ENCODE measurements around the gene RCCD1.

Gene RCCD1

DNA sequence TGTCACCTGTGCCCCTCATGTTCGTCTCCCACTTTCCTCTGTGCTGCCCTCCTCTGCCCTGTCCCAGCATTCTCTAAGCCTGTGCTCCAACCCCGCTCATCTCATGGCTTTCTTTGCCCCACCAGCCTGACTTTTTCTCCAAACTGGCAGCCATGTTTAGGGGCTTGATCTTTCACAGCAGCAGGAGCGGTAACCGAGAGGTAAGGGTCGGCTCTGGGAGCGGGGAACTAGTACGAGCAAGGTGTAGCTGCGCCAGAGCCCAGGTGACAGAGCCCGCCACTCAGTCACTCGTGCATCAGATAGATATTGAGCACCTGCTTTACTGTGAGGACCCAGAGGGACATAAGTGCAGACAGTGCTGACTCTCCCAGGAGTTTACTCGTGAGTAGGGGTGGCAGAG is 38.2 kb upstream of the RCCD1 start:
- H3K9me3 ChIP-seq (ENCODE audit: insufficient read depth, low read depth, low read length), result no peaks in the 10 kb centered on the region
- no peak overlapping the region for H3K9ac ChIP-seq (ENCODE audit: low read length)
- H3K79me2 ChIP-seq (ENCODE audit: control insufficient read depth, insufficient read depth, low read length, poor library complexity), result no peaks in the 10 kb centered on the region
- no peak overlapping the region for H3K23ac ChIP-seq (ENCODE audit: low read length)
- peaks cover 60 to 67% of the 10 kb centered on the region in 2 experiments for H3K36me3 ChIP-seq (ENCODE audit: control insufficient read depth in 1 of 2, insufficient read depth in 2 of 2, low read length in 2 of 2)
- H2BK120ac ChIP-seq (ENCODE audit: insufficient read depth, low read length, poor library complexity), result no peak overlapping the region
- H2BK5ac ChIP-seq (ENCODE audit: low read depth, low read length, poor library complexity), result no peak overlapping the region
- no peaks in the 10 kb centered on the region for H3K79me1 ChIP-seq (ENCODE audit: low read length)
- H3K4ac ChIP-seq (ENCODE audit: low read depth, low read length), result no peak overlapping the region
- no peak overlapping the region for H3K27ac ChIP-seq (ENCODE audit: low read depth, low read length)
- H3K14ac ChIP-seq (ENCODE audit: low read length), result no peak overlapping the region
- H3K18ac ChIP-seq (ENCODE audit: low read length), result no peak overlapping the region
- no peak overlapping the region for H2BK12ac ChIP-seq (ENCODE audit: low read length)
- H3K27me3 ChIP-seq (ENCODE audit: insufficient read depth, low read length), result no peaks in the 10 kb centered on the region
- H2AK5ac ChIP-seq (ENCODE audit: low read length), result no peak overlapping the region
- no peaks in the 10 kb centered on the region for H3K4me1 ChIP-seq (ENCODE audit: control insufficient read depth in 1 of 2, insufficient read depth in 2 of 2, low read length in 2 of 2)
- DNase-seq, result no peak
- H4K8ac ChIP-seq (ENCODE audit: low read depth, low read length), result no peak overlapping the region
- H3K4me3 ChIP-seq (ENCODE audit: low read depth, low read length), result no peak overlapping the region
- no peak overlapping the region for H4K12ac ChIP-seq (ENCODE audit: low read depth, low read length)
- H2AFZ ChIP-seq (ENCODE audit: insufficient read depth, low read length, poor library complexity), result no peak overlapping the region
- no peak overlapping the region for H4K91ac ChIP-seq (ENCODE audit: low read depth, low read length)
- WGBS (ENCODE audit: extremely low coverage, insufficient coverage, insufficient read length), result no CpG with 5 or more reads among the region's 11 CpGs
- no peak overlapping the region for H3K4me2 ChIP-seq (ENCODE audit: low read length)

DNA sequence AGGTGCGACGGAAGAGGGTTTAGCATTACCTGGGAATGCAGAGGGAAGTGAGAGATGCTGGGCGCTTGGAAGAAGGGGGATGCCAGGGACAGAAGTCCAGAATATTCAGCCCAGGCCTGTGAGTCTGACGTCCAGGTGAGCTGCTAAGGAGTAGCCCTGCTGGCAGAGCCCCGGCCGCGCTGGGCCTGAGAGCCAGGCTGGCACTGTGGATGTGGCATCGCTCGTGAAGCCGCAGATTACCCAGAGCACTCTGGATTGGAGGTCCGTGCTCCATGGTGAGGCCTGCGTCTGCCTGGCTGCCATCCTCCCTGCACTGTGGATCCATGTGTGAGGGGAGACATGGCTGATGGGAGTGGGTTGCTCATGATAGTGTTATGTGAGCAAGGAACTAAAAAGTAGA is 37.1 kb upstream of the RCCD1 start:
- no peak overlapping the region for H3K23ac ChIP-seq (ENCODE audit: low read length)

DNA sequence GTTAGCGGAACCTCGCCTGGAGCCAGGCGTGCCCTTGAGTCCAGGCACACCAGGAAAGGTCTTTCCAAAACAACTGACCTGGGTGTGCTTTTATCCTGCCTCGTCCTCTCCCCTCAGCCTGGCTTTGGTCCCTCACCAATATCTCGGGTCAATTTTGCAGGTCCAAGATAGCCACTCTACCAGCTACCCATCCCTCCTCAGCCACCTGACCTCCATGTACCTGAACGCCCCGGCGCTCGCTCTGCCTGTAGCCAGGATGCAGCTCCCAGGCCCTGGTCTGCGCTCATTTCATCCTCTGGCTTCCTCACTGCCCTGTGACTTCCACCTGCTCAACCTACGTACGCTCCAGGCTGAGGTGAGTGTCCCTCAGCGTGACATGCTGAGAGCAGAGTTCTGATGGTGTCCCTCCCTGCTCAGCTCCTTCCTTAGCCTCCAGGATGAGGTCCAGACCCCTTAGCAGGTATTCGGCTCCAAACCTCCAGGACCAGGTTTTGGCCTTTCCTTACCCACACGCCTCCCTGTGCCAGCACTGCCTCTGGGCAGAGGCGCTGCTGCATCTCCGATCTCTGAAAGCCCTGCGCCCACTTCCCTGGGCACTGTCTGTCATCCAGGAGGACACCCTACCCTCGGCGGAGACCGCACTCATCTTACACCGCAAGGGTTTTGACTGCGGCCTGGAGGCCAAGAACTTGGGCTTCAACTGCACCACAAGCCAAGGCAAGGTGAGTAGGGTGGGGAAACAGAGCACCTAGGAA is 36.5 kb upstream of the RCCD1 start:
- Histone ChIP-seq H3K4me2 (ENCODE audit: low read length) (no peak overlapping the region), H3K9me3 (ENCODE audit: insufficient read depth, low read depth, low read length) (no peaks in the 10 kb centered on the region), H2BK5ac (ENCODE audit: low read depth, low read length, poor library complexity) (no peak overlapping the region), H4K91ac (ENCODE audit: low read depth, low read length) (no peak overlapping the region), H3K14ac (ENCODE audit: low read length) (no peak overlapping the region), H2BK120ac (ENCODE audit: insufficient read depth, low read length, poor library complexity) (no peak overlapping the region), H3K4me1 (ENCODE audit: control insufficient read depth in 1 of 2, insufficient read depth in 2 of 2, low read length in 2 of 2) (no peaks in the 10 kb centered on the region), H3K27ac (ENCODE audit: low read depth, low read length) (no peak overlapping the region), H3K23ac (ENCODE audit: low read length) (no peak overlapping the region), H3K4ac (ENCODE audit: low read depth, low read length) (no peak overlapping the region), H2AK5ac (ENCODE audit: low read length) (no peak overlapping the region), H4K12ac (ENCODE audit: low read depth, low read length) (no peak overlapping the region), H2BK12ac (ENCODE audit: low read length) (no peak overlapping the region), H3K79me2 (ENCODE audit: control insufficient read depth, insufficient read depth, low read length, poor library complexity) (no peaks in the 10 kb centered on the region), H3K18ac (ENCODE audit: low read length) (no peak overlapping the region), H3K36me3 (ENCODE audit: control insufficient read depth in 1 of 2, insufficient read depth in 2 of 2, low read length in 2 of 2) (peaks cover 44 to 51% of the 10 kb centered on the region in 2 experiments), H3K79me1 (ENCODE audit: low read length) (no peaks in the 10 kb centered on the region), H3K9ac (ENCODE audit: low read length) (no peak overlapping the region), H2AFZ (ENCODE audit: insufficient read depth, low read length, poor library complexity) (no peak overlapping the region), H3K4me3 (ENCODE audit: low read depth, low read length) (no peak overlapping the region), H4K8ac (ENCODE audit: low read depth, low read length) (no peak overlapping the region), H3K27me3 (ENCODE audit: insufficient read depth, low read length) (no peaks in the 10 kb centered on the region)
- WGBS (ENCODE audit: extremely low coverage, insufficient coverage, insufficient read length), result no CpG with 5 or more reads among the region's 23 CpGs
- no peak for DNase-seq

More for the DNA sequence above, 37.1 kb upstream of the RCCD1 start:
- no peak overlapping the region for H3K9ac ChIP-seq (ENCODE audit: low read length)
- no peak overlapping the region for H4K8ac ChIP-seq (ENCODE audit: low read depth, low read length)
- no peaks in the 10 kb centered on the region for H3K27me3 ChIP-seq (ENCODE audit: insufficient read depth, low read length)
- H3K14ac ChIP-seq (ENCODE audit: low read length), result no peak overlapping the region
- no peak overlapping the region for H3K27ac ChIP-seq (ENCODE audit: low read depth, low read length)
- H3K4me2 ChIP-seq (ENCODE audit: low read length), result no peak overlapping the region
- no peak overlapping the region for H2AK5ac ChIP-seq (ENCODE audit: low read length)
- H4K91ac ChIP-seq (ENCODE audit: low read depth, low read length), result no peak overlapping the region
- no peak overlapping the region for H3K4me3 ChIP-seq (ENCODE audit: low read depth, low read length)
- H2AFZ ChIP-seq (ENCODE audit: insufficient read depth, low read length, poor library complexity), result no peak overlapping the region
- WGBS (ENCODE audit: extremely low coverage, insufficient coverage, insufficient read length), result no CpG with 5 or more reads among the region's 12 CpGs
- no peaks in the 10 kb centered on the region for H3K79me1 ChIP-seq (ENCODE audit: low read length)
- no peaks in the 10 kb centered on the region for H3K79me2 ChIP-seq (ENCODE audit: control insufficient read depth, insufficient read depth, low read length, poor library complexity)
- no peak overlapping the region for H2BK120ac ChIP-seq (ENCODE audit: insufficient read depth, low read length, poor library complexity)
- no peak overlapping the region for H2BK5ac ChIP-seq (ENCODE audit: low read depth, low read length, poor library complexity)
- no peaks in the 10 kb centered on the region for H3K9me3 ChIP-seq (ENCODE audit: insufficient read depth, low read depth, low read length)
- H4K12ac ChIP-seq (ENCODE audit: low read depth, low read length), result no peak overlapping the region
- H3K4me1 ChIP-seq (ENCODE audit: control insufficient read depth in 1 of 2, insufficient read depth in 2 of 2, low read length in 2 of 2), result no peaks in the 10 kb centered on the region
- no peak overlapping the region for H3K18ac ChIP-seq (ENCODE audit: low read length)
- no peak for DNase-seq
- H3K36me3 ChIP-seq (ENCODE audit: control insufficient read depth in 1 of 2, insufficient read depth in 2 of 2, low read length in 2 of 2), result peaks cover 50 to 57% of the 10 kb centered on the region in 2 experiments
- no peak overlapping the region for H3K4ac ChIP-seq (ENCODE audit: low read depth, low read length)
- no peak overlapping the region for H2BK12ac ChIP-seq (ENCODE audit: low read length)

DNA sequence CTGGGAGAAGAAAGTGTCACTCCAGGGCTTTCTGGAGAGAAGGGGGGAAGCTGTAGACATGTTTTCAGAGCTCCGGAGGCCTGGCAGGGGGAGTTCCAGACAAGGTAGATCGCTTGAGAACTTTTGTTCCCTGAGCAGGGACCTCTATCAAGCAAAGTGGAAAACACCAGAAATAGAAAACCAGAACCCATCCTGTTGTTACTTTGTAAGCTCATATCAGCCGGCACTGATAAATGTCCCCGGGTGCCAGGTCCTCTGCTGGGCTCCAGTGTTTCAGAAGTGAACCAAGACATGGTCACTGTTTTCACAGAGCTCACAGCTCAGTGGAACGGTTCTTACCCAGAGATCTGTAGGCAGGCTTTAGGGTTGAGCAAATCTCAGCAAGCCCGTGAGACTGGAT is 35.8 kb upstream of the RCCD1 start:
- no peak overlapping the region for H2BK120ac ChIP-seq (ENCODE audit: insufficient read depth, low read length, poor library complexity)
- no peak overlapping the region for H3K14ac ChIP-seq (ENCODE audit: low read length)
- H3K23ac ChIP-seq (ENCODE audit: low read length), result no peak overlapping the region
- no peak overlapping the region for H3K4ac ChIP-seq (ENCODE audit: low read depth, low read length)
- H3K18ac ChIP-seq (ENCODE audit: low read length), result no peak overlapping the region
- no peaks in the 10 kb centered on the region for H3K4me1 ChIP-seq (ENCODE audit: control insufficient read depth in 1 of 2, insufficient read depth in 2 of 2, low read length in 2 of 2)
- H3K79me1 ChIP-seq (ENCODE audit: low read length), result no peaks in the 10 kb centered on the region
- H2AK5ac ChIP-seq (ENCODE audit: low read length), result no peak overlapping the region
- no peak for DNase-seq
- no peak overlapping the region for H3K9ac ChIP-seq (ENCODE audit: low read length)
- no peak overlapping the region for H2BK12ac ChIP-seq (ENCODE audit: low read length)
- H3K79me2 ChIP-seq (ENCODE audit: control insufficient read depth, insufficient read depth, low read length, poor library complexity), result no peaks in the 10 kb centered on the region
- H3K27me3 ChIP-seq (ENCODE audit: insufficient read depth, low read length), result no peaks in the 10 kb centered on the region
- no peak overlapping the region for H4K8ac ChIP-seq (ENCODE audit: low read depth, low read length)
- no peak overlapping the region for H3K27ac ChIP-seq (ENCODE audit: low read depth, low read length)
- H4K12ac ChIP-seq (ENCODE audit: low read depth, low read length), result no peak overlapping the region
- H2BK5ac ChIP-seq (ENCODE audit: low read depth, low read length, poor library complexity), result no peak overlapping the region
- H2AFZ ChIP-seq (ENCODE audit: insufficient read depth, low read length, poor library complexity), result no peak overlapping the region
- no peak overlapping the region for H3K4me2 ChIP-seq (ENCODE audit: low read length)
- no peak overlapping the region for H4K91ac ChIP-seq (ENCODE audit: low read depth, low read length)
- WGBS (ENCODE audit: extremely low coverage, insufficient coverage, insufficient read length), result no CpG with 5 or more reads among the region's 6 CpGs
- H3K9me3 ChIP-seq (ENCODE audit: insufficient read depth, low read depth, low read length), result no peaks in the 10 kb centered on the region
- no peak overlapping the region for H3K4me3 ChIP-seq (ENCODE audit: low read depth, low read length)
- H3K36me3 ChIP-seq (ENCODE audit: control insufficient read depth in 1 of 2, insufficient read depth in 2 of 2, low read length in 2 of 2), result peaks cover 38 to 45% of the 10 kb centered on the region in 2 experiments

All from trophoblast cell (in vitro differentiated cells and primary cell).